Glutamatergic neuron (in vitro differentiated cells): Measurements from ENCODE around the gene MRPL23. TPM values are rescaled to one million over a fixed set of nuclear protein-coding genes. Genes with fewer than 3 reads are reported as not detected.
A peak's percentile ranks its signal among the peaks of the same experiment; 100 is the strongest.

Experiments
- DNase-seq: peaks from one replicate; pipeline ENCODE4 v3.0.0; 2022
- H3K27ac Mint-ChIP-seq: one replicate; pipeline ENCODE4 v1.8.0; 2020; ENCODE audit warnings: mild to moderate bottlenecking, mixed read lengths, inconsistent platforms; ENCODE audit not compliant: unreplicated experiment
- H3K27me3 Mint-ChIP-seq: one replicate; pipeline ENCODE4 v1.8.0; 2020; ENCODE audit warnings: mild to moderate bottlenecking, moderate library complexity, mixed read lengths, inconsistent platforms; ENCODE audit not compliant: unreplicated experiment
- H3K36me3 Mint-ChIP-seq: one replicate; pipeline ENCODE4 v1.8.0; 2020; ENCODE audit warnings: mild to moderate bottlenecking, mixed read lengths, inconsistent platforms; ENCODE audit not compliant: unreplicated experiment
- H3K4me1 Mint-ChIP-seq: one replicate; pipeline ENCODE4 v1.8.0; 2020; ENCODE audit warnings: mild to moderate bottlenecking, low read depth, mixed read lengths, inconsistent platforms; ENCODE audit not compliant: unreplicated experiment
- H3K4me3 Mint-ChIP-seq: one replicate; pipeline ENCODE4 v1.8.0; 2020; ENCODE audit warnings: mild to moderate bottlenecking, mixed read lengths, inconsistent platforms; ENCODE audit not compliant: unreplicated experiment
- H3K9me3 Mint-ChIP-seq: one replicate; pipeline ENCODE4 v1.8.0; 2020; ENCODE audit warnings: mild to moderate bottlenecking, moderate library complexity, mixed read lengths, inconsistent platforms; ENCODE audit not compliant: unreplicated experiment
- CTCF ChIP-seq: fragments of 200-600 bp; sonication (generic); IDR thresholded peaks from one replicate; pipeline ENCODE4 v1.5.0; 2021; ENCODE audit not compliant: partially characterized antibody, unreplicated experiment
- total RNA-seq: library from RNA; stranded (reverse); fragmentation: NEBNext Ultra II Directional; extraction: Animal tissue kit (Norgen Biotek cat#: 25700); gene quantifications from one replicate; pipeline ENCODE4 v1.2.1, GENCODE V29; 2021; ENCODE audit not compliant: unreplicated experiment

Gene MRPL23
- total RNA-seq, 1 donor from 2014 or later, result 27.6 TPM

GRCh38 chr11:1942558-1943260 is 4.4 kb upstream of the MRPL23 start:
- Mint-ChIP-seq H3K9me3 (peaks cover 10% of the 10 kb centered on the region), H3K27me3 (peaks cover 6% of the 10 kb centered on the region), H3K27ac (peak overlapping the region; percentile 64), H3K4me3 (no peak overlapping the region), H3K36me3 (no peaks in the 10 kb centered on the region), H3K4me1 (peaks cover 5% of the 10 kb centered on the region)
- TF ChIP-seq CTCF, result no peak
- no peak for DNase-seq

- Mint-ChIP-seq H3K4me3 (no peak overlapping the region), H3K9me3 (peaks cover 10% of the 10 kb centered on the region), H3K27ac (no peak overlapping the region), H3K36me3 (no peaks in the 10 kb centered on the region), H3K4me1 (peaks cover 5% of the 10 kb centered on the region), H3K27me3 (peaks cover 6% of the 10 kb centered on the region)
- TF ChIP-seq CTCF, result no peak
- no peak for DNase-seq
Measured at GRCh38 chr11:1943576-1943975, 3.6 kb upstream of the MRPL23 start.

GRCh38 chr11:1943977-1944376 is 3.2 kb upstream of the MRPL23 start:
- peaks cover 6% of the 10 kb centered on the region for H3K27me3 Mint-ChIP-seq
- no peak for DNase-seq
- H3K9me3 Mint-ChIP-seq, result peaks cover 10% of the 10 kb centered on the region
- no peaks in the 10 kb centered on the region for H3K36me3 Mint-ChIP-seq
- TF ChIP-seq CTCF, result no peak
- no peak overlapping the region for H3K27ac Mint-ChIP-seq
- peaks cover 5% of the 10 kb centered on the region for H3K4me1 Mint-ChIP-seq
- no peak overlapping the region for H3K4me3 Mint-ChIP-seq

- no peak for DNase-seq
- no peak overlapping the region for H3K27ac Mint-ChIP-seq
- H3K36me3 Mint-ChIP-seq, result no peaks in the 10 kb centered on the region
- no peak for TF ChIP-seq CTCF
- peaks cover 2% of the 10 kb centered on the region for H3K9me3 Mint-ChIP-seq
- H3K27me3 Mint-ChIP-seq, result no peaks in the 10 kb centered on the region
- H3K4me1 Mint-ChIP-seq, result peaks cover 1% of the 10 kb centered on the region
- H3K4me3 Mint-ChIP-seq, result no peak overlapping the region
Measured at GRCh38 chr11:1947592-1948237, 583 bp downstream of the MRPL23 start.

- TF ChIP-seq CTCF, result no peak
- no peaks in the 10 kb centered on the region for H3K9me3 Mint-ChIP-seq
- H3K36me3 Mint-ChIP-seq, result no peaks in the 10 kb centered on the region
- no peaks in the 10 kb centered on the region for H3K4me1 Mint-ChIP-seq
- no peak overlapping the region for H3K4me3 Mint-ChIP-seq
- H3K27me3 Mint-ChIP-seq, result no peaks in the 10 kb centered on the region
- H3K27ac Mint-ChIP-seq, result no peak overlapping the region
- DNase-seq, result no peak
Measured at GRCh38 chr11:1948389-1948788, 1.3 kb downstream of the MRPL23 start.
